NOMO-1 treated with dmso at 0.1 percent for 144 hours (cell line): ENCODE results near the gene PDE6C.

Experiments used
- DNase-seq: peaks from one replicate; lab custom pipeline; 2025; ENCODE audit not compliant: unreplicated experiment; lab: John Stamatoyannopoulos, UW

Gene PDE6C

GRCh38 chr10:93697207-93697606 is 84.9 kb downstream of the PDE6C start:
- DNase-seq, result no peak

- no peak for DNase-seq
Observed at GRCh38 chr10:93701866-93702209, 89.5 kb downstream of the PDE6C start.

GRCh38 chr10:93702210-93703001 is 90.1 kb downstream of the PDE6C start, which contains the start of gene FRA10AC1:
Gene FRA10AC1, minus strand, starts transcription at chr10:93702592. Its CDS starts 2,486 bp downstream, at chr10:93700106.
- DNase-seq, result peak; percentile 89

- no peak for DNase-seq
Observed at GRCh38 chr10:93703066-93703465, 90.7 kb downstream of the PDE6C start.

- DNase-seq, result no peak
Observed at GRCh38 chr10:93703841-93704240, 91.5 kb downstream of the PDE6C start.

GRCh38 chr10:93704451-93704850 is 92.1 kb downstream of the PDE6C start:
- DNase-seq, result no peak

- DNase-seq, result no peak
Observed at GRCh38 chr10:93707623-93708022, 95.3 kb downstream of the PDE6C start.

- no peak for DNase-seq
Observed at GRCh38 chr10:93710333-93710909, 98.1 kb downstream of the PDE6C start.

- no peak for DNase-seq
Observed at GRCh38 chr10:93711891-93712290, 99.6 kb downstream of the PDE6C start.

GRCh38 chr10:93712593-93712992 is 100.3 kb downstream of the PDE6C start:
- DNase-seq, result no peak

- no peak for DNase-seq
Observed at GRCh38 chr10:93715345-93715744, 103.0 kb downstream of the PDE6C start.
